ENCODE data around the gene OBP2A.

DNA sequence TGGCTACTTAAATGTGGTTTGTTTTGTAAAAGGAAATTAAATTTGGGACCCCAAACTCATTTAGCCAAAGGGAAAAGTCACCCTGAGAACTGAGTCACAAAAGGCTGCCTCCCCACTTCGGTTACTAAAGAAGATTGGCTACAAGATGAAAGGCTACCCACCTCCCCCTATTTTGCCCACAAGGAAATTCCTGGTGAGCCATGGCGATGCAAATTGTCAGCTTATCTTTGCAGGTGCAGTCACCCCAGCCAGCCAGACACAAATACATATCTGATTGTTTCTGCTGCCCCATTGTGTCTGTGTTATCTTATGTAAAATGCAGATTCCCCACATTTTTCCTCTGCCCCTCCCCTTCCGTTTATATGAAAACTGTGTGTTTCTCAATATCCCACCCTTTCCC lies 24.5 kb downstream of the OBP2A start:
- no peak for TF ChIP-seq POLR2A (IDR thresholded peaks at IDR 0.05)
- TF ChIP-seq, protein P1, sequence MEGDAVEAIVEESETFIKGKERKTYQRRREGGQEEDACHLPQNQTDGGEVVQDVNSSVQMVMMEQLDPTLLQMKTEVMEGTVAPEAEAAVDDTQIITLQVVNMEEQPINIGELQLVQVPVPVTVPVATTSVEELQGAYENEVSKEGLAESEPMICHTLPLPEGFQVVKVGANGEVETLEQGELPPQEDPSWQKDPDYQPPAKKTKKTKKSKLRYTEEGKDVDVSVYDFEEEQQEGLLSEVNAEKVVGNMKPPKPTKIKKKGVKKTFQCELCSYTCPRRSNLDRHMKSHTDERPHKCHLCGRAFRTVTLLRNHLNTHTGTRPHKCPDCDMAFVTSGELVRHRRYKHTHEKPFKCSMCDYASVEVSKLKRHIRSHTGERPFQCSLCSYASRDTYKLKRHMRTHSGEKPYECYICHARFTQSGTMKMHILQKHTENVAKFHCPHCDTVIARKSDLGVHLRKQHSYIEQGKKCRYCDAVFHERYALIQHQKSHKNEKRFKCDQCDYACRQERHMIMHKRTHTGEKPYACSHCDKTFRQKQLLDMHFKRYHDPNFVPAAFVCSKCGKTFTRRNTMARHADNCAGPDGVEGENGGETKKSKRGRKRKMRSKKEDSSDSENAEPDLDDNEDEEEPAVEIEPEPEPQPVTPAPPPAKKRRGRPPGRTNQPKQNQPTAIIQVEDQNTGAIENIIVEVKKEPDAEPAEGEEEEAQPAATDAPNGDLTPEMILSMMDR (IDR thresholded peaks at IDR 0.05): no peak

Data from ovary (tissue), 3 donors.